Putamen (tissue), 1 donor: ENCODE data around the gene PDE6A.
"Not testable (repeated sequence)": the region's sequence is repeated elsewhere in the genome, so short reads cannot be mapped to it uniquely, and the experiment has no call there.

Experiments
- DNase-seq: peaks from one replicate; pipeline ENCODE4 v3.0.0-alpha.2; 2016; ENCODE audit warnings: low spot score

The PDE6A gene

GRCh38 chr5:149860801-149861322 is 83.7 kb downstream of the PDE6A start:
- no peak for DNase-seq

DNA sequence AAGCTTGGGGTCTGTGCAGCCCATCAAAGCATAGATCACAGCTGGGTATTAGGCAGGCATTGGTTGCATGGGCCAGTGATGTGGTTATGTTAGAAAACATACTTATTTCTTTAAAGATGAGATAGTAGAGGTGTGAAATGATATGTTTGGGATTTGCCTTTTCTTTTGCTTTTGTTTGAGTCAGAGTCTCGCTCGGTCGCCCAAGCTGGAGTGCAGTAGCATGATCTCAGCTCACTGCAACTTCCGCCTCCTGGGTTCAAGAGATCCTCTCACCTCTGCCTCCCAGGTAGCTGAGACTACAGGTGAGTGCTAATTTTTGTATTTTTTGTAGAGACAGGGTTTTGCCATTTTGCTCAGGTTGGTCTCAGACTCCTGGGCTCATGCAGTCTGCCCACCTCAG is 84.8 kb downstream of the PDE6A start:
- DNase-seq: no peak

GRCh38 chr5:149858481-149858880 is 86.1 kb downstream of the PDE6A start:
- DNase-seq: not testable (repeated sequence)

DNA sequence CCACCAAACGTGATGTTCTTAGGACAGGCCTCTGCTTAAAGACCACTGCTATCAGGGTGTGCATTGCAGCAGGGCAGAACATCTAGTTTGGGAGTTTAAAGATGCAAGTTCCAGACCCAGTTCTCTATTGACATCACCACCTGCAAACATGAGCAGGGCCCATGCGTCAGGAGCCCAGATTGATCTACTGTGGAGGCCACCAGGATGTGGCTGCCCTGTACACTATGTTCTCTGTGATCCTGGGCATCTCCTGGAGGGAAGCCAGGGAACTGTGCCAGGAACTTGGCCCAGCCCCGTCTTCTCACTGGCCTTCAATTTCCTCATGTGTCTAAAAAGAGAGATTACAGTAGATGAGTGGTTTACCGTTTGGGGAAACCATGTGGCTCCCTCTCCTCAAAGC is 87.1 kb downstream of the PDE6A start:
- DNase-seq: no peak

GRCh38 chr5:149855366-149855765 is 89.2 kb downstream of the PDE6A start:
- no peak for DNase-seq

- no peak for DNase-seq
Measured at GRCh38 chr5:149854866-149855265, 89.7 kb downstream of the PDE6A start.

DNA sequence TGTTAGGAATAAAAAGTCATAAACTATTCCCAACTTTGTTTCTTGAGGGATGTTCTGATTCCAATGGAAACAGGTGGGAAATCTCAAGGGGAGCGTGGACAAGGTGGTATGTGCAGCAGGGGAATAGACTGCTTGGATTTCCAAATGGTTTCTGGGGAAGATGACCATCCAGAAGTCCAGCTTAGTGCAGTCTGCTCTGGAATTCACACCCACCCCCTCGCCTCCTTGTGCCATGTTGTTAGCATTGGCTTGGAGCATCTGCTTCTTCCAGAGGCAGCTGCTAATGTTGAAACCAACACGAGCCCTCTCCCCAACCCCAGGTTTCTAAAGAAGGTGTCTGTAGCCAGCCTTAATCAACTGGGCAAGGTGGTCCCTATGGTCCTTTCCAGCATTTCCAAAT is 90.9 kb downstream of the PDE6A start:
- DNase-seq: no peak

DNA sequence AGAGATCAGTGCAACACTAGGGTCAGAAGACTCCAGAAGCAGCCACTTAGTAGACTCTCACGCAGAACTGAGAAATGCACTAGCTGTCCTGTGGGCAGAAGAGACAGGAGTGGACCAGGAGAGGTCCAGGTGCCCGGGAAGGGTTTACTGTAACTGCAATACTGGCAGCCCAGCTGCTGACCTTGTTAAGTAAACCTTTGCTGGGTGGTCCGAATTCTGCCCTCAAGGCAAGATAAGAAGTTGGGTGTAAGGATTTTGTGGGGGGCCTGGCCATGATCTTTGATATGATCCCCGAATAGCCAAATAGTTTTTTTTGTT is 91.3 kb downstream of the PDE6A start:
- DNase-seq: no peak

GRCh38 chr5:149852641-149853330 is 91.8 kb downstream of the PDE6A start:
- peak; percentile 53 for DNase-seq

GRCh38 chr5:149851211-149851610 is 93.4 kb downstream of the PDE6A start:
- no peak for DNase-seq

DNA sequence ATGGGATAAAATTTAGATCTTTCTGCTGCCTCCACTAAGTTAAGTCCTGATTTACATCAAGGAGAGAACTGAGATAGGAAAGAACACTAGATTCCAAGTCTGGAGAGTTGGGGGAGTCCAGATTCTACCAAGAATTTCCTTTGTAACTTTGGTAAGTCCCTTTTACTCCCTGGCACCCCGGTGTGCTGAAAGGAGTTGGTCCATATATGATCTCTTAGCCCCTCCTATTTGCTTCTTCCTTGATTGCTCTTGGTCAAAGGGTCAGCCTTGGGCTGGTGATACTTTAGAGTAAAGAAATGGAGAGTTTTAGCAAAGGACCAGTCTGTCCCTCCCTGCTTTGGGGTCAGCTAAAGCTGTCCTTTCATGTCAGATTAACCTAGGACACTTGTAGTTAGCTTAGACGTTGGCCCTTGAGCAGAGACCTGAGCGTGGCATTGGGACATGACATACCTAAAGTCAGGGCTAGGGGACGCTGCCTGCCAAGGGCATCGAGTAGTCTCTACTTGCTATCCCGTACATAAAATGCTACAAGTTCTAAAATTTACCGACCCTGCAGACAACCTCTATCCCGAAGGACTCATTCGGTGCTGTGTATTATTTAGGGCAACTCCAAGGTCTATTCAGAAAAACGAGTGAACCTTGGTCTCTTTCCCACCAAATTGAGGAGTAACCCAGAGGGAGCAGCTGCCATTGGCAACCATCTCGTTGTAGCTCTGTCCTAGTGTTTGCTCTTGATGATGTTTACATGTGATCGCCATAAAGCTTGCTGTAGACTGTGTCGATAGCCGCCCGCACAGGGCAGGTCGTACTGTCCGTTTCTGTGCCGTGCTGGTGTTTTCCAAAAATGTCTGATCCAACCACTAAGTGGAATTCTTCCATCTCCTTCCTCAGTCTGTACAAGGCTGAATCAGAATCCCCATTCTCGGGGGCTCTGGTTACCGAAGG is 94.4 kb downstream of the PDE6A start:
- DNase-seq: no peak

- DNase-seq: peak; percentile 42
Measured at GRCh38 chr5:149849280-149849965, 95.2 kb downstream of the PDE6A start.

DNA sequence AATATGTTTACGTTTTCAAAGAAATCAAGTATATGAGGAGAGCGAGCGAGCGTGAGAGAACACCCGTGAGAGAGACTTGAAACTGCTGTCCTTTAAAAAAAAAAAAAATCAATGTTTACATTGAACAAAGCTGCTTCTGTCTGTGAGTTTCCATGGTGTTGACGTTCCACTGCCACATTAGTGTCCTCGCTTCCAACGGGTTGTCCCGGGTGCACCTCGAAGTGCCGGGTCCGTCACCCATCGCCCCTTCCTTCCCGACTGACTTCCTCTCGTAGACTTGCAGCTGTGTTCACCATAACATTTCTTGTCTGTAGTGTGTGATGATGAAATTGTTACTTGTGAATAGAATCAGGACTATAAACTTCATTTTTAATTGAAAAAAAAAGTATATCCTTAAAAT is 97.0 kb downstream of the PDE6A start:
- no peak for DNase-seq

- DNase-seq: no peak
Measured at GRCh38 chr5:149846021-149846420, 98.6 kb downstream of the PDE6A start.

DNA sequence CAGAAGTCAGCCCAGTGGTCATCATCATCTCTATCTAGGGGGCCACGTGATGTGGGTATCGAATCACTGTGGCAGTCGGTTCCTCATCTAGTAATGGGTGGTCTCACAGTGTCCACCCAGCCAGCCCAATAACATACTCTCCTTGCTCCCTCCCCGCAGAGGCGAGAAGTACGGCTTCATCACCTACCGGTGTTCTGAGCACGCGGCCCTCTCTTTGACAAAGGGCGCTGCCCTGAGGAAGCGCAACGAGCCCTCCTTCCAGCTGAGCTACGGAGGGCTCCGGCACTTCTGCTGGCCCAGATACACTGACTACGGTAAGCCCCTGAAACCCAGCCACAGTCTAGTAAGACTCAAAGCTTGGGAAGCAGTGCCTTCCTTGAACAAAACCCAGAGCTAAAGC is 99.0 kb downstream of the PDE6A start:
- DNase-seq: no peak

- no peak for DNase-seq
Measured at GRCh38 chr5:149841851-149842793, 102.5 kb downstream of the PDE6A start.

DNA sequence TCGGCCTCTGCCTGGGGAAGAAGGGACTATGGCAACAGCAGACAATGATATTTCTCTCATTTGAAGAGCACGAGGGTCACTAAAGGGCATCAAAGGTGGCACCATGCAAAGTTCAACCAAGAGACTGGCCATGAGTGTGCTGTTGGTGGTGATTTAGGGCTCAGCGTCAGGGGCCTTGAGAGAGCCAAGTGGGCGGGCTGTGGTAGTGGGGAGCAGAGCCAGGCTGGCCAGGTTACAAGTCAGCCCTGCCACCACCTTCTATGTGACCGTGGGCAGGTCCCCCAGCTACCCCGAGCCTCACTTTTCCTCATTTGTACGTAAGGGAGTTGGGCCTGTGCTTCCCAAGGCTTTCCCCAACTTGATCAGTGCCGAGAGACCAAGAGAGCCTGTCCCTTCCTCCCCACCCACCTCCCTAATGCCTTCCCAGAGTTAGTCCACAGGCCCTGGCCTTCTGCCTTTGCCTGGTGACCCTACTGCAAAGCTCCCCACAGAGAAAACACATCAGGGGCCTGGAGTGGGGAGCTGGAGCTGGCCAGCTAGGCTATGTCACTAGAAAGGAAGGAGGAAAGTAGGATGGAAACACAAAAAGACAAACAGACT is 104.3 kb downstream of the PDE6A start:
- no peak for DNase-seq

DNA sequence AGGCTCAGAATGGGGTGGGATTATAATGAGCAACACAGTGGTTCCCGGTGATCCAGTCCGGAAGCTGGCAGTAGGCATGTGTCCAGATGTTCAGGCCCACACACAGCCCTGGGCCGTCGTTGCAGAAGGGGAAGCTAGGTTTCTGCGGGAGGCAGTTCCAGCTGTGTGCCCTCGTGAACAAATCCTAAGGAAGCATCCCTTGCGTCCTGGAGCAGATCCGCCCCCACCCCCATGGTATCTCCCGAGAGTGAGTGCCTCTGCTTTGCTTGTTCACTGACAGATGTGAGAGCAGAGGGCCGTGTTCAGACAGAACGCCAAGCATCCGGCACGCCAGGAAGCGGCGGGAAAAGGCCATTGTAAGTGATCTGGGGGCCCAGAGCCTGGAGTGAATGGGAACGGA is 104.8 kb downstream of the PDE6A start:
- no peak for DNase-seq

DNA sequence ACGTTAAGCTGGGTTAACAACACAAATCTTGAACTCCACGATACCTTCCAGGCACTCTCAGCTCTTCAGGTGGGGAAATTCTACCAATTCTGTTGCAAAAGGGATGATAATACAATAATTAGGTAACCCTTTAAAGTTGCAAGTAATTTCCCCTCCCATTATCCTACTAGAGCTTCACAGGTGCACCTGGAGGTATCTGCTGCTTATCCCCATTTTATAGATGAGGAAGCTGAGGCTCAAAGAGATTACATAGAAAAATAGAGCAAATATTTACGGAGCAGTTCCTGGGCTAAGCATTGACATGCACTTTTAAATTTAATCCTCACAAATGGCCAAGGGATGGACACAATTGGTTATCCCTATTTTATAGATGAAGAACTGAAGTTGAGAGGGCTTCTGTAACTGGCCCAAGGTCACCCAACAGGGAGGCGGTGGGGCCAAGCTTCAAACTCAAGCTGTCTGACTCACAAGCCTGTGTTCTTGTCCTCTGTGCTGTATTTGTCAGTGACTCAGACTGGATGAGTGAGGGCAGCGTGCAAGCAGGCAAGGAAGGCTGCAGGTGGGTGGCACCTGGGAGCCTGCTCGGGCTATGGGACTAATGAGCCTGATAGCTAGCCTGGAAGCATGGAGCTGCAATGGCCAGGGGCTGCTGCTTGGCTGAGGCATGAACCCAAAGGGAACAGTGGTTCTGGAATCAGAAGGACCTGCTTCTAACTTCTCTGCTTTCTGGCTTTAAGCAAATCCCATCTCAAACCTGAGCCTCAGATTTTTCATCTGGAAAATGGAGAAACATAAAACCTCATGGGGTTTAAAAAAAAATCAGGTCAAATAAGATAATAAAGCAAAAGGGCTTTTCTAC is 105.5 kb downstream of the PDE6A start:
- no peak for DNase-seq

GRCh38 chr5:149837680-149838269 is 106.8 kb downstream of the PDE6A start:
- no peak for DNase-seq
